ENCODE results near the gene CCDC12. TPM values are rescaled to one million over a fixed set of nuclear protein-coding genes. Genes with fewer than 3 reads are reported as not detected.

Gene CCDC12
- total RNA-seq, 1 donor from 2014 or later: 64.3 TPM

DNA sequence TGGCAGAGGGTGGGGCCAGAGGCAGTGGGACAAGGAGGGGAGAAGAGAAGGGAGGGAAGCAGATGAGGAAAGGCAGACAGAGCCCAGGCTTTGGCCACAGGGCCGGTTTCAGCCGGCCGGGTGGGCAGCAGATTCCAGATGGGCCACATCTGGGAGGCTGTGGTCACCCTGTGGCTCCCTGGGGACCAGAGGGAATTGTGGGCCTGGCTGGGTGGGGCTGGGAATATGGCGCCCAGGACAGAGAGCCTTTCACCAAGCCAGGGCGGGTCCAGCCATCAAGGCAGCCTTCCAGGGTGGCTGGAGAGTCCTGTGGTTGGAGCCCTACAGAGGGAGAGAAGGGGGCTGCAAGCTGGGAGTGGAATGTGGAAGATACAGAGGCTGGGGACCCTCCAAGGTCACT is 80.2 kb downstream of the CCDC12 start:
- H3K36me3 Mint-ChIP-seq (ENCODE audit: insufficient read depth): no peaks in the 10 kb centered on the region
- no peak for TF ChIP-seq CTCF (IDR thresholded peaks at IDR 0.05; ENCODE audit: unreplicated experiment)
- DNase-seq (ENCODE audit: low spot score, unreplicated experiment): no peak
- no peaks in the 10 kb centered on the region for H3K9me3 Mint-ChIP-seq (ENCODE audit: low read depth)
- H3K27ac Mint-ChIP-seq: no peak overlapping the region
- no peak overlapping the region for H3K4me3 Mint-ChIP-seq (ENCODE audit: low read depth)
- peaks cover 41% of the 10 kb centered on the region for H3K27me3 Mint-ChIP-seq
- peaks cover 4% of the 10 kb centered on the region for H3K4me1 Mint-ChIP-seq (ENCODE audit: low read depth)

GRCh38 chr3:46895761-46896160 is 80.8 kb downstream of the CCDC12 start:
- no peak overlapping the region for H3K27ac Mint-ChIP-seq
- H3K36me3 Mint-ChIP-seq (ENCODE audit: insufficient read depth): no peaks in the 10 kb centered on the region
- H3K4me1 Mint-ChIP-seq (ENCODE audit: low read depth): peaks cover 4% of the 10 kb centered on the region
- H3K27me3 Mint-ChIP-seq: peaks cover 48% of the 10 kb centered on the region
- no peak for DNase-seq (ENCODE audit: low spot score, unreplicated experiment)
- H3K4me3 Mint-ChIP-seq (ENCODE audit: low read depth): no peak overlapping the region
- H3K9me3 Mint-ChIP-seq (ENCODE audit: low read depth): no peaks in the 10 kb centered on the region
- no peak for TF ChIP-seq CTCF (IDR thresholded peaks at IDR 0.05; ENCODE audit: unreplicated experiment)

DNA sequence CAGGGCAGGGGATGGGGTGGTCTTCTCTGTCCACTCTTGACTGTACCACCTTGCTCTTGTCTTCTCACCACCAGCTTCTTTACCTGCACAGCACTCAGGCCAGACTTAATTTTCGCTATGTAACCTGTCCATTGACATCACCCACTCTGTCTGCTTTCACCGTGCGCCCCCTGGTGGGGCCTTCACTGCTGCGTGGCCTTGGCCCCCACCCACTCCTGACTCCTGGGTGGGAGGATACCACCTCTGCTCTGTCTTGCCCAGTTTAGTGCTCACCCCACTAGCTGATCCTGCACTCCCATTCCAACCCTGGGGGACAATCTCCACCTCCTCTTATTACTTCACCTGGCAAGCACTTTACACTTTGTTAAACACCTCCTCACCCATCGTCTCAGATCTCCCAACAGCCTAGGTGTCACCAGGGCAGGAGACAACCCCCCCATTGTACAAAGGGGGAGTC is 81.3 kb downstream of the CCDC12 start:
- H3K36me3 Mint-ChIP-seq (ENCODE audit: insufficient read depth): no peaks in the 10 kb centered on the region
- H3K27me3 Mint-ChIP-seq: peaks cover 51% of the 10 kb centered on the region
- no peaks in the 10 kb centered on the region for H3K9me3 Mint-ChIP-seq (ENCODE audit: low read depth)
- H3K4me1 Mint-ChIP-seq (ENCODE audit: low read depth): peaks cover 4% of the 10 kb centered on the region
- H3K27ac Mint-ChIP-seq: no peak overlapping the region
- peak; percentile 82 for TF ChIP-seq CTCF (IDR thresholded peaks at IDR 0.05; ENCODE audit: unreplicated experiment)
- DNase-seq (ENCODE audit: low spot score, unreplicated experiment): peak; percentile 61
- no peak overlapping the region for H3K4me3 Mint-ChIP-seq (ENCODE audit: low read depth)

- H3K4me1 Mint-ChIP-seq (ENCODE audit: low read depth): peaks cover 4% of the 10 kb centered on the region
- no peaks in the 10 kb centered on the region for H3K36me3 Mint-ChIP-seq (ENCODE audit: insufficient read depth)
- H3K27me3 Mint-ChIP-seq: peaks cover 58% of the 10 kb centered on the region
- no peaks in the 10 kb centered on the region for H3K9me3 Mint-ChIP-seq (ENCODE audit: low read depth)
- no peak for TF ChIP-seq CTCF (IDR thresholded peaks at IDR 0.05; ENCODE audit: unreplicated experiment)
- H3K27ac Mint-ChIP-seq: no peak overlapping the region
- no peak overlapping the region for H3K4me3 Mint-ChIP-seq (ENCODE audit: low read depth)
- DNase-seq (ENCODE audit: low spot score, unreplicated experiment): no peak
Measured at GRCh38 chr3:46894256-46894655, 82.3 kb downstream of the CCDC12 start.

DNA sequence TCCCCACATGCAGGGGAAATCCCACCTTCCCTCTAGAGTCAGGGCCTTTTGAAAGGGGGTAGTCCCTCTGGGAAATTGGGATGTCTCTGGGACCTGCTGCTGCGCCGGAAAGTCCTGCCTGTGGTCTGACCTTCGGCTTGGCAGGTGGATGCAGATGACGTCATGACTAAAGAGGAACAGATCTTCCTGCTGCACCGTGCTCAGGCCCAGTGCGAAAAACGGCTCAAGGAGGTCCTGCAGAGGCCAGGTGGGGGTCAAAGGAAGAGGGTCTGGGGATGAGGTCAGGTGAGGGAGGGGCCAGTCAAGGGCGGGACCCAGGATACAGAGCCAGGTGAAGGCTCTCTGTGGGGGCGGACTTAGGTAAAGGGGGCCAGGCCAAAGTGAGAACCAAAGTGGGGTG is 82.8 kb downstream of the CCDC12 start:
- no peak for TF ChIP-seq CTCF (IDR thresholded peaks at IDR 0.05; ENCODE audit: unreplicated experiment)
- no peak overlapping the region for H3K4me3 Mint-ChIP-seq (ENCODE audit: low read depth)
- peaks cover 60% of the 10 kb centered on the region for H3K27me3 Mint-ChIP-seq
- H3K36me3 Mint-ChIP-seq (ENCODE audit: insufficient read depth): no peaks in the 10 kb centered on the region
- peaks cover 4% of the 10 kb centered on the region for H3K4me1 Mint-ChIP-seq (ENCODE audit: low read depth)
- no peak overlapping the region for H3K27ac Mint-ChIP-seq
- no peaks in the 10 kb centered on the region for H3K9me3 Mint-ChIP-seq (ENCODE audit: low read depth)
- no peak for DNase-seq (ENCODE audit: low spot score, unreplicated experiment)

All from progenitor cell of endocrine pancreas (in vitro differentiated cells).